ENCODE data around the gene CARHSP1.
A peak's percentile ranks its signal among the peaks of the same experiment; 100 is the strongest.

DNA sequence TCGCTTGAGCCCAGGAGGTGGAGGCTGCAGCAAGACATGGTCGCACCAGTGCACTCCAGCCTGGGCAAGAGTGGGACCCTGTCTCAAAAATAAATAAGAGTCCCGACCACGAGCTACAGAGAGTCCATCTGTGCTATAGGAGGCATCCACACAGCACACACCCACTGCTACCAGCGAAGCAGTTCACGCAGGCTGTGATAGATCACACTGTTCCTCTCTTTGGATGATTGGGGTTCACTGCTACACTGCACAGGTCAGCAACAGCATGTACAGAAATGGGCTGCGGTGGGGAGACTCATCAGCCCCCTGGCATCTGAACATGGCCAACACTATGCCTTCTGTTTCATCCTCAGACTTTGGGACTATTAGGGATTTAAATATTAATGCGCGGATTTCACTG, 37.4 kb downstream of the CARHSP1 start:
- TF ChIP-seq TAF1 (IDR thresholded peaks at IDR 0.05; ENCODE audit: low read depth, low read length) (no peak), POLR2A (IDR thresholded peaks at IDR 0.05; ENCODE audit: low read depth, low read length) (0 out of 2 replicates have a peak, but pooled peaks have one; percentile 39), POU2F2 (IDR thresholded peaks at IDR 0.05; ENCODE audit: low read depth, low read length) (no peak)
